Keratinocyte (primary cell): ENCODE measurements around the gene KRT77.

ENCODE experiments used
- CTCF ChIP-seq, 3 experiments: IDR thresholded peaks in 1 of 3; conservative IDR thresholded peaks in 1 of 3; optimal IDR thresholded peaks in 1 of 3; 2 replicates in 2 of 3; 3 replicates in 1 of 3; pipeline versions ENCODE3 to v1.5.1; 2011; ENCODE audit warnings: low read length in 3 of 3, mild to moderate bottlenecking in 3 of 3, moderate library complexity in 2 of 3, control low read depth in 1 of 3, inconsistent platforms in 1 of 3; ENCODE audit not compliant: insufficient read depth in 2 of 3; ENCODE audit errors: extremely low read depth in 1 of 3
- EZH2 ChIP-seq: IDR thresholded peaks from one replicate; pipeline ENCODE4 v1.6.1; 2012; ENCODE audit warnings: inconsistent platforms, mild to moderate bottlenecking, low read length, moderate library complexity

- TF ChIP-seq CTCF (optimal IDR thresholded peaks at IDR 0.05 in 1 of 3, IDR thresholded peaks at IDR 0.05 in 1 of 3, conservative IDR thresholded peaks at IDR 0.05 in 1 of 3; ENCODE audit: extremely low read depth in 1 of 3, insufficient read depth in 2 of 3, low read length in 3 of 3) (no peak), EZH2 (no peak)
Measured at GRCh38 chr12:52728374-52728773, 25.1 kb upstream of the KRT77 start.
